GM23338 (cell line): Measurements from ENCODE around the gene RNF121. TPM values are rescaled to one million over a fixed set of nuclear protein-coding genes. Genes with fewer than 3 reads are reported as not detected.

Experiments
- ATAC-seq: fragments of 200-7000 bp; cut with Tn5 transposase; 3 replicates; pipeline ENCODE4 v1.9.1; 2020
- DNase-seq: peaks from one replicate; pipeline ENCODE4 v3.0.0-alpha.2; 2015; ENCODE audit warnings: low spot score
- H2AFZ ChIP-seq: fragments of 200-600 bp; sonication (generic); 2 replicates; pipeline ENCODE4 v1.8.0; 2016; ENCODE audit warnings: antibody characterized with exemption, mild to moderate bottlenecking, moderate library complexity
- H3F3A ChIP-seq: fragments of 200-600 bp; sonication (generic); replicated peaks from 2 replicates; pipeline ENCODE4 v1.8.0; 2017; ENCODE audit warnings: antibody characterized with exemption, mixed run types, low read depth
- H3K27ac ChIP-seq: fragments of 200-600 bp; sonication (generic); 2 replicates; pipeline ENCODE4 v1.6.1; 2016; ENCODE audit warnings: low read depth
- H3K27me3 ChIP-seq: fragments of 200-600 bp; sonication (generic); 2 replicates; pipeline ENCODE4 v1.8.0; 2016; ENCODE audit warnings: mild to moderate bottlenecking, mixed run types, moderate library complexity; ENCODE audit not compliant: insufficient read depth
- H3K36me3 ChIP-seq: fragments of 200-600 bp; sonication (generic); 2 replicates; pipeline ENCODE4 v1.8.0; 2016; ENCODE audit warnings: mild to moderate bottlenecking; ENCODE audit not compliant: insufficient read depth
- H3K4me1 ChIP-seq: fragments of 200-600 bp; sonication (generic); 2 replicates; pipeline ENCODE4 v1.8.0; 2016; ENCODE audit warnings: mild to moderate bottlenecking, moderate library complexity; ENCODE audit not compliant: insufficient read depth
- H3K4me2 ChIP-seq: fragments of 200-600 bp; sonication (generic); 2 replicates; pipeline ENCODE4 v1.7.1; 2017; ENCODE audit warnings: mixed run types
- H3K4me3 ChIP-seq: fragments of 200-600 bp; sonication (generic); 2 replicates; pipeline ENCODE4 v1.6.1; 2016; ENCODE audit warnings: mixed run types
- H3K79me2 ChIP-seq: fragments of 200-600 bp; sonication (generic); replicated peaks from 2 replicates; pipeline ENCODE4 v1.8.0; 2017; ENCODE audit warnings: mild to moderate bottlenecking; ENCODE audit not compliant: insufficient read depth
- H3K9me2 ChIP-seq: fragments of 200-600 bp; sonication (generic); 2 replicates; pipeline ENCODE4 v1.8.0; 2017; ENCODE audit not compliant: insufficient read depth
- H4K20me1 ChIP-seq: fragments of 200-600 bp; sonication (generic); replicated peaks from 2 replicates; pipeline ENCODE4 v1.8.0; 2017; ENCODE audit warnings: mild to moderate bottlenecking; ENCODE audit not compliant: insufficient read depth
- H3K27ac Mint-ChIP-seq: 2 replicates; pipeline ENCODE4 v1.8.0; 2020; ENCODE audit warnings: inconsistent platforms, mild to moderate bottlenecking, moderate library complexity, mixed read lengths
- H3K27me3 Mint-ChIP-seq: 3 replicates; pipeline ENCODE4 v1.8.0; 2022; ENCODE audit warnings: low read depth, mild to moderate bottlenecking, moderate library complexity, mixed read lengths, inconsistent platforms; ENCODE audit not compliant: insufficient read depth, poor library complexity
- H3K36me3 Mint-ChIP-seq: 3 replicates; pipeline ENCODE4 v1.8.0; 2021; ENCODE audit warnings: low read depth, mild to moderate bottlenecking, inconsistent platforms, moderate library complexity, mixed read lengths
- H3K4me1 Mint-ChIP-seq: 3 replicates; pipeline ENCODE4 v1.8.0; 2020; ENCODE audit warnings: mild to moderate bottlenecking, inconsistent platforms, mixed read lengths
- H3K4me3 Mint-ChIP-seq: 3 replicates; pipeline ENCODE4 v1.8.0; 2021; ENCODE audit warnings: moderate library complexity, mild to moderate bottlenecking, inconsistent platforms, mixed read lengths
- H3K9me3 Mint-ChIP-seq: 3 replicates; pipeline ENCODE4 v1.8.0; 2020; ENCODE audit warnings: moderate library complexity, mild to moderate bottlenecking, inconsistent platforms, mixed read lengths
- ETS1 ChIP-seq: IDR thresholded peaks from 2 replicates; pipeline ENCODE4 v1.6.1; 2016; ENCODE audit warnings: antibody characterized with exemption
- EZH2 ChIP-seq: fragments of 200-600 bp; sonication (generic); IDR thresholded peaks from one replicate; pipeline ENCODE4 v1.8.0; 2017; ENCODE audit warnings: antibody characterized with exemption, mild to moderate bottlenecking, low read depth; ENCODE audit not compliant: unreplicated experiment
- NANOG ChIP-seq: IDR thresholded peaks from 2 replicates; pipeline ENCODE4 v1.6.1; 2016; ENCODE audit warnings: antibody characterized with exemption, borderline replicate concordance
- POLR2AphosphoS5 ChIP-seq: IDR thresholded peaks from 2 replicates; pipeline ENCODE4 v1.6.1; 2016; ENCODE audit warnings: antibody characterized with exemption, low read depth
- ZNF114 ChIP-seq: fragments of 250-450 bp; sonication (Bioruptor Pico); IDR thresholded peaks from 2 replicates; pipeline ENCODE4 v1.5.0; 2020; ENCODE audit warnings: mild to moderate bottlenecking, moderate library complexity
- polyA plus RNA-seq: library from polyadenylated mRNA; unstranded; fragments of >200 nt; fragmentation: Nextera tagmentation; extraction: Ambion mirVana; gene quantifications from 2 replicates; pipeline ENCODE4 v1.2.1, GENCODE V29; 2016
- total RNA-seq: library from RNA; depleted of rRNA; stranded (reverse); fragments of >200 nt; shearing (Covaris generic); gene quantifications from 2 replicates; pipeline ENCODE4 v1.2.3, GENCODE V29; 2014; rRNA removed

Gene RNF121
- total and polyA plus RNA-seq, 2 experiments from 2014 or later = 7.8 to 37.7 TPM

GRCh38 chr11:72042064-72042745 is 113.4 kb downstream of the RNF121 start:
- no peak overlapping the region; the same call in 1 of the 2 replicates for H3K27ac Mint-ChIP-seq
- peaks cover 4% of the 10 kb centered on the region; the same call in 2 of the 3 replicates for H3K4me1 Mint-ChIP-seq
- H3K4me1 ChIP-seq = peaks cover 41% of the 10 kb centered on the region
- TF ChIP-seq EZH2 (no peak), ETS1 (no peak)
- peaks cover 61% of the 10 kb centered on the region for H3K79me2 ChIP-seq
- peaks cover 5% of the 10 kb centered on the region for H3F3A ChIP-seq
- peaks cover 4% of the 10 kb centered on the region; the same call in 2 of the 3 replicates for H3K36me3 Mint-ChIP-seq
- peak overlapping the region; percentile 81 for H3K27ac ChIP-seq
- peaks cover 8% of the 10 kb centered on the region; the same call in 1 of the 2 replicates for H4K20me1 ChIP-seq
- H3K27me3 ChIP-seq = no peaks in the 10 kb centered on the region
- H3K4me3 ChIP-seq = peak overlapping the region; percentile 51
- H3K9me2 ChIP-seq = no peaks in the 10 kb centered on the region
- no peak for DNase-seq
- H2AFZ ChIP-seq = 0 out of 2 replicates have a peak overlapping the region, but pooled peaks have one; percentile 8
- H3K27me3 Mint-ChIP-seq = peaks cover 4% of the 10 kb centered on the region
- ATAC-seq = no peak
- no peak overlapping the region for H3K4me3 Mint-ChIP-seq
- H3K4me2 ChIP-seq = peak overlapping the region; percentile 71
- H3K36me3 ChIP-seq = no peaks in the 10 kb centered on the region
- H3K9me3 Mint-ChIP-seq = no peaks in the 10 kb centered on the region

- H3K4me2 ChIP-seq = no peak overlapping the region
- H3K9me2 ChIP-seq = no peaks in the 10 kb centered on the region
- H3K36me3 Mint-ChIP-seq = peaks cover 6% of the 10 kb centered on the region; the same call in 2 of the 3 replicates
- H3K79me2 ChIP-seq = peaks cover 51% of the 10 kb centered on the region
- no peak overlapping the region for H3K4me3 Mint-ChIP-seq
- no peaks in the 10 kb centered on the region for H3K36me3 ChIP-seq
- H3F3A ChIP-seq = peaks cover 5% of the 10 kb centered on the region
- peaks cover 13% of the 10 kb centered on the region for H3K4me1 ChIP-seq
- H3K27me3 Mint-ChIP-seq = peaks cover 7% of the 10 kb centered on the region
- no peak overlapping the region for H2AFZ ChIP-seq
- DNase-seq (no peak), ATAC-seq (no peak)
- peaks cover 8% of the 10 kb centered on the region for H4K20me1 ChIP-seq
- H3K4me1 Mint-ChIP-seq = peaks cover 13% of the 10 kb centered on the region
- no peaks in the 10 kb centered on the region for H3K9me3 Mint-ChIP-seq
- H3K27ac ChIP-seq = no peak overlapping the region
- peak overlapping the region; percentile 66 for H3K27ac Mint-ChIP-seq
- TF ChIP-seq ZNF114 (CRISPR knock-in tag) (no peak), POLR2AphosphoS5 (no peak), NANOG (no peak)
- no peaks in the 10 kb centered on the region for H3K27me3 ChIP-seq
- no peak overlapping the region for H3K4me3 ChIP-seq
Observed at GRCh38 chr11:72045849-72046248, 117.0 kb downstream of the RNF121 start.

Other genes starting within 250 kb of the RNF121 start
- gene DEFB108B, start 95.8 kb upstream of the RNF121 start, total RNA-seq = not detected in 2 replicates
- gene DEFB108B, start 95.8 kb upstream of the RNF121 start, polyA plus RNA-seq = not detected in 2 replicates
- gene DEFB131B, start 50.6 kb upstream of the RNF121 start, total RNA-seq = not detected in 2 replicates
- gene DEFB131B, start 50.6 kb upstream of the RNF121 start, polyA plus RNA-seq = not detected in 2 replicates
- 13.0 and 19.5 TPM in 2 replicates for gene XNDC1N, start 452 bp upstream of the RNF121 start, total RNA-seq
- 9.0 and 11.0 TPM in 2 replicates for gene XNDC1N, start 452 bp upstream of the RNF121 start, polyA plus RNA-seq
- 5.2 and 11.2 TPM in 2 replicates for gene IL18BP, start 69.9 kb downstream of the RNF121 start, total RNA-seq
- 3.7 and 3.8 TPM in 2 replicates for gene IL18BP, start 69.9 kb downstream of the RNF121 start, polyA plus RNA-seq
- gene NUMA1, start 151.5 kb downstream of the RNF121 start, total RNA-seq = 90.5 and 104 TPM in 2 replicates
- 30.4 and 33.2 TPM in 2 replicates for gene NUMA1, start 151.5 kb downstream of the RNF121 start, polyA plus RNA-seq
- 3.6 and 4.3 TPM in 2 replicates for gene LRRC51, start 151.8 kb downstream of the RNF121 start, total RNA-seq
- gene LRRC51, start 151.8 kb downstream of the RNF121 start, polyA plus RNA-seq = 4.2 and 4.8 TPM in 2 replicates
- 106 and 112 TPM in 2 replicates for gene LAMTOR1, start 174.3 kb downstream of the RNF121 start, total RNA-seq
- gene LAMTOR1, start 174.3 kb downstream of the RNF121 start, polyA plus RNA-seq = 157 and 168 TPM in 2 replicates
- not detected in 2 replicates for gene TOMT, start 176.9 kb downstream of the RNF121 start, total RNA-seq
- not detected in 2 replicates for gene TOMT, start 176.9 kb downstream of the RNF121 start, polyA plus RNA-seq
- 42.3 and 52.1 TPM in 2 replicates for gene ANAPC15, start 183.6 kb downstream of the RNF121 start, total RNA-seq
- gene ANAPC15, start 183.6 kb downstream of the RNF121 start, polyA plus RNA-seq = 110 and 117 TPM in 2 replicates
- not detected in 2 replicates for gene FOLR3, start 206.7 kb downstream of the RNF121 start, total RNA-seq
- not detected in 2 replicates for gene FOLR3, start 206.7 kb downstream of the RNF121 start, polyA plus RNA-seq